ENCODE data around the gene ZMIZ1. TPM values are rescaled to one million over a fixed set of nuclear protein-coding genes. Genes with fewer than 3 reads are reported as not detected.

ZMIZ1 gene
- total RNA-seq, 1 experiment from 2014 or later = 11.5 TPM

- no peak overlapping the region for H3K4me3 ChIP-seq
- H3K27ac ChIP-seq = no peak overlapping the region
Observed at GRCh38 chr10:79054203-79055099, 14.3 kb upstream of the ZMIZ1 start.

GRCh38 chr10:79055100-79055782, 13.5 kb upstream of the ZMIZ1 start:
- Histone ChIP-seq H3K9me3 (replicated peaks) (no peaks in the 10 kb centered on the region), H3K36me3 (no peaks in the 10 kb centered on the region), H3K27me3 (0 out of 2 replicates have a peak, but pooled peaks cover 2% of the 10 kb centered on the region), H3K4me3 (no peak overlapping the region), H3K27ac (no peak overlapping the region), H3K4me1 (no peaks in the 10 kb centered on the region)
- no peak for DNase-seq

More at GRCh38 chr10:79054203-79055099, 14.3 kb upstream of the ZMIZ1 start:
- H3K36me3 ChIP-seq = no peaks in the 10 kb centered on the region
- no peak for DNase-seq
- H3K4me1 ChIP-seq = no peaks in the 10 kb centered on the region
- 0 out of 2 replicates have a peak, but pooled peaks cover 2% of the 10 kb centered on the region for H3K27me3 ChIP-seq
- no peaks in the 10 kb centered on the region for H3K9me3 ChIP-seq (replicated peaks)

- H3K4me3 ChIP-seq = no peak overlapping the region
- no peaks in the 10 kb centered on the region for H3K36me3 ChIP-seq
- no peak overlapping the region for H3K27ac ChIP-seq
- H3K27me3 ChIP-seq = 0 out of 2 replicates have a peak, but pooled peaks cover 2% of the 10 kb centered on the region
- H3K4me1 ChIP-seq = no peaks in the 10 kb centered on the region
- DNase-seq = no peak
- H3K9me3 ChIP-seq (replicated peaks) = no peaks in the 10 kb centered on the region
Observed at GRCh38 chr10:79055892-79056291, 12.9 kb upstream of the ZMIZ1 start.

DNA sequence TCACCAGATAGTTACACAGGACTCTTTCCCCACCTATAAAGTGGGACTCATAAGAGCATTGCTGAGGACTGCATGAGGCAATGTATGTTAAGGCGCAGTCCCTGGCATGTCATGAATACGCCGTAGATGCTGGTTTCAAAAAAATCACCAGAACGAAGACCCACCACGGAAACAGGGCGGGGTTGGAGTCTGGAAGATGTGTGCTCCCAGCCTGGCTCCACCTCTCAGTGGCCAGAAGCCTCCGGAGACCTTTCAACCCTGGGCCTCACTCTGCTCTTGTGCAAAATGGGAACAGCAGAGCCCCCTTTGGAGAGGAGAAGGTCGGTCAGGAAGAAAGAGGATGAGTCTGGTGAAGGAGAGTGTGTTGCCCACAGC, 12.4 kb upstream of the ZMIZ1 start:
- Histone ChIP-seq H3K9me3 (replicated peaks) (no peaks in the 10 kb centered on the region), H3K27me3 (0 out of 2 replicates have a peak, but pooled peaks cover 2% of the 10 kb centered on the region), H3K4me1 (no peaks in the 10 kb centered on the region), H3K27ac (no peak overlapping the region), H3K36me3 (no peaks in the 10 kb centered on the region), H3K4me3 (no peak overlapping the region)
- DNase-seq = no peak

GRCh38 chr10:79056736-79057391, 11.9 kb upstream of the ZMIZ1 start:
- no peak overlapping the region for H3K4me3 ChIP-seq

DNA sequence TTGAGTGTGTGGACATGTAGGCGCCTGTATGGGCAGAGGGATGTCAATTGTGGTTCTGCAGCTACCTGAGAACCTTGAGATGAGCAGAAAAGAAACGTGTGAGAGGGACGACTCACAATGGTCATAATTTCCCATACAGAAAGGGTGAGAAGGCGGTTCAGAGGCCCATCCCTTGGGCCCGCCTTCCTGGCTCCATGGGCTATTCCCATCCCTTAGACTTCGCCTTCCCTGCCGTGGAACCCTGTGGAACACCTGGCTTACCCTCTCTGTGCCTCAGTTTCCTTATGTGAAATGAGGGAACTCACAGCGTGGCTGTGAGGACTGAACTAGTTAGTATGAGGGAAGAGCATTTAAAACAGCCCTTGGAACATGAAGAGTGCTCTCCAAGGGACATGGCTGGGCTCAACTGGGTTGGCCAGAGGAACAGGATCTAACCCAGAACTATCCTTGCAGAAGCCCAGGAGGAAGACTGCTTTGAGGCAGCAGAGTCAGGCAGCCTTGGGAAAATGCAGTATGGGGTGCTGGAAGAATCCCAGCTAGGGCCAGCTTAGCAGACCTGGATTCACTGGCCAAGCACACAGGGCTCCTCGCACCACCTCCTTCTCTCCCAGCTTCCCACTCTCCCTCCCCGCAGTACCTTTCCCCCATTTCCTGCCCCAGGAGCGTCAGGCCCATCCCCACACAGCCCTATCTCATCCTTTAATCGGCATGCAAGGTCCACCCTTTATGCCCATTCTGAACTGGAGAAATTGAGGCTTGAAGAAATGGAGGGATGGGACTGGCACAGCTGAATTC, 11.1 kb upstream of the ZMIZ1 start:
- Histone ChIP-seq H3K36me3 (no peaks in the 10 kb centered on the region), H3K27ac (no peak overlapping the region), H3K27me3 (0 out of 2 replicates have a peak, but pooled peaks cover 2% of the 10 kb centered on the region), H3K4me3 (no peak overlapping the region), H3K4me1 (no peaks in the 10 kb centered on the region), H3K9me3 (replicated peaks) (no peaks in the 10 kb centered on the region)
- no peak for DNase-seq

More at GRCh38 chr10:79056736-79057391, 11.9 kb upstream of the ZMIZ1 start:
- no peaks in the 10 kb centered on the region for H3K4me1 ChIP-seq
- H3K27ac ChIP-seq = no peak overlapping the region
- H3K27me3 ChIP-seq = 0 out of 2 replicates have a peak, but pooled peaks cover 2% of the 10 kb centered on the region
- no peaks in the 10 kb centered on the region for H3K36me3 ChIP-seq
- DNase-seq = no peak
- H3K9me3 ChIP-seq (replicated peaks) = no peaks in the 10 kb centered on the region

- Histone ChIP-seq H3K9me3 (replicated peaks) (no peaks in the 10 kb centered on the region), H3K36me3 (no peaks in the 10 kb centered on the region), H3K4me3 (no peak overlapping the region), H3K4me1 (no peaks in the 10 kb centered on the region), H3K27me3 (no peaks in the 10 kb centered on the region), H3K27ac (no peak overlapping the region)
- DNase-seq = no peak
Observed at GRCh38 chr10:79058899-79059841, 9.6 kb upstream of the ZMIZ1 start.

DNA sequence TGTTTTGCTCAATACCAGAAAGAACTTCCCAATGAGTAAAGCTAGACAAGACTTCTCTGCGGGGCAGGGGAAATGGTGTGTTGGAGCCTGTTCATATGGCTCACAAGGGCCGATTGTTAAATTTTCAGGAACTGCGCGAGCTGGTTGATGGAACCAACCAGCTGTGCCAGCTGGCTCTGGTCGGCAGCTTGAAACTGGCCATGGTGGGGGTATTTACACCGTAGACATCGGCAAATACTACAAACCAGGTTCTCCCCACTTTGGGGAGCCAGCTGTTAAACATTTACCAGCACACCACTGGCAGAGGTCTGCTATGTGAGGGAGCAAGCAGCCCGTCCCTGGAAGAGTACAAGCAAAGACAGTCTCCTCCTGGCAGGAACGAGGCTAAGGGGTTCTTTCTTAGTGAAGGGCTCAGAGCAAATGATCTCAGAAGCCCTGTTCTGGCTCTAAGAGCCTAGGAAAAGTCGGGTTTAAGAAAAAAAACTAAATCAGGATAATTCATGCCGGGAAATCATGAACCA, 8.8 kb upstream of the ZMIZ1 start:
- no peaks in the 10 kb centered on the region for H3K27me3 ChIP-seq
- H3K9me3 ChIP-seq (replicated peaks) = no peaks in the 10 kb centered on the region
- peak; percentile 39 to 68 for DNase-seq
- no peak overlapping the region for H3K27ac ChIP-seq
- H3K4me1 ChIP-seq = no peaks in the 10 kb centered on the region
- H3K4me3 ChIP-seq = no peak overlapping the region
- H3K36me3 ChIP-seq = no peaks in the 10 kb centered on the region

- Histone ChIP-seq H3K9me3 (replicated peaks) (no peaks in the 10 kb centered on the region), H3K27me3 (no peaks in the 10 kb centered on the region), H3K36me3 (no peaks in the 10 kb centered on the region), H3K4me1 (no peaks in the 10 kb centered on the region), H3K27ac (no peak overlapping the region), H3K4me3 (no peak overlapping the region)
- no peak for DNase-seq
Observed at GRCh38 chr10:79060641-79061255, 8.0 kb upstream of the ZMIZ1 start.

- H3K4me1 ChIP-seq = 0 out of 2 replicates have a peak, but pooled peaks cover 4% of the 10 kb centered on the region
- H3K4me3 ChIP-seq = no peak overlapping the region
- H3K27ac ChIP-seq = no peak overlapping the region
- H3K27me3 ChIP-seq = no peaks in the 10 kb centered on the region
- no peak for DNase-seq
- no peaks in the 10 kb centered on the region for H3K36me3 ChIP-seq
- H3K9me3 ChIP-seq (replicated peaks) = no peaks in the 10 kb centered on the region
Observed at GRCh38 chr10:79061441-79062315, 7.1 kb upstream of the ZMIZ1 start.

- Histone ChIP-seq H3K4me3 (no peak overlapping the region), H3K36me3 (no peaks in the 10 kb centered on the region), H3K27ac (no peak overlapping the region), H3K9me3 (replicated peaks) (no peaks in the 10 kb centered on the region), H3K27me3 (no peaks in the 10 kb centered on the region), H3K4me1 (0 out of 2 replicates have a peak, but pooled peaks cover 6% of the 10 kb centered on the region)
- DNase-seq = no peak
Observed at GRCh38 chr10:79063071-79063491, 5.7 kb upstream of the ZMIZ1 start.
